B cell (primary cell): Measurements from ENCODE around the gene CD53. TPM values are rescaled to one million over a fixed set of nuclear protein-coding genes. Genes with fewer than 3 reads are reported as not detected.
"Not testable (repeated sequence)": the region's sequence is repeated elsewhere in the genome, so short reads cannot be mapped to it uniquely, and the experiment has no call there.

ENCODE experiments used
- ATAC-seq: fragments of 200-7000 bp; cut with Tn5 transposase; one replicate; pipeline ENCODE4 v1.10.0; 2021; ENCODE audit warnings: low read depth, mild to moderate bottlenecking, moderate number of reproducible peaks, moderate library complexity
- CTCF ChIA-PET: fragments of 350-600 bp; sonication (Branson Sonifier 250); formaldehyde crosslinking; loops from one replicate; lab custom pipeline; 2021; ENCODE audit warnings: antibody characterized with exemption, inconsistent platforms; lab: Charles Lee
- POLR2A ChIA-PET: fragments of 350-600 bp; sonication (Branson Sonifier 250); formaldehyde crosslinking; loops from one replicate; lab custom pipeline; 2021; ENCODE audit warnings: antibody characterized with exemption; lab: Charles Lee
- DNase-seq: peaks from one replicate; pipeline ENCODE4 v3.0.0; 2013
- H2AFZ ChIP-seq: 2 replicates; pipeline ENCODE4 v1.6.1; 2012; ENCODE audit warnings: mild to moderate bottlenecking, low read depth, low read length; ENCODE audit not compliant: insufficient read depth, poor library complexity, severe bottlenecking
- H3K27ac ChIP-seq, 2 donors: 1 replicate in 1 of 2; 2 replicates in 1 of 2; pipeline ENCODE4 v1.5.1; 2012 to 2013; ENCODE audit warnings: low read length in 2 of 2, mild to moderate bottlenecking in 2 of 2, moderate library complexity in 1 of 2
- H3K27me3 ChIP-seq, 4 experiments: fragments of 200-600 bp in 1 of 4; sonication (generic) in 1 of 4; replicated peaks in 1 of 4; 1 replicate in 2 of 4; 2 replicates in 2 of 4; pipeline versions ENCODE4 v1.6.1 to v1.7.0; 2013 to 2016; ENCODE audit warnings: low read length in 3 of 4, mild to moderate bottlenecking in 2 of 4, mixed read lengths in 1 of 4, moderate library complexity in 1 of 4; ENCODE audit not compliant: insufficient read depth in 4 of 4, control insufficient read depth in 3 of 4; ENCODE audit errors: control extremely low read depth in 1 of 4
- H3K36me3 ChIP-seq, 2 experiments: replicated peaks in 1 of 2; 1 replicate in 1 of 2; 2 replicates in 1 of 2; pipeline versions ENCODE4 v1.6.1 to v1.7.1; 2013; ENCODE audit warnings: low read length in 1 of 2; ENCODE audit not compliant: insufficient read depth in 2 of 2, control insufficient read depth in 1 of 2; ENCODE audit errors: control extremely low read depth in 1 of 2, extremely low read depth in 1 of 2
- H3K4me1 ChIP-seq, 2 donors: fragments of 200-600 bp in 1 of 2; sonication (generic) in 1 of 2; 1 replicate in 1 of 2; 2 replicates in 1 of 2; pipeline versions ENCODE4 v1.5.1 to v1.6.1; 2013 to 2017; ENCODE audit warnings: low read length in 2 of 2; ENCODE audit not compliant: control insufficient read depth in 2 of 2, insufficient read depth in 2 of 2
- H3K4me2 ChIP-seq: replicated peaks from 2 replicates; pipeline ENCODE3; 2012; ENCODE audit warnings: mild to moderate bottlenecking, low read depth, low read length; ENCODE audit not compliant: poor library complexity, severe bottlenecking
- H3K4me3 ChIP-seq, 5 experiments: fragments of 200-600 bp in 1 of 5; sonication (generic) in 1 of 5; 1 replicate in 3 of 5; 2 replicates in 2 of 5; pipeline versions ENCODE4 v1.5.1 to v1.7.0; 2011 to 2016; ENCODE audit warnings: low read length in 4 of 5, mild to moderate bottlenecking in 4 of 5, low read depth in 2 of 5, control low read depth in 1 of 5, moderate library complexity in 1 of 5; ENCODE audit not compliant: insufficient read depth in 1 of 5; ENCODE audit errors: control extremely low read depth in 1 of 5, extremely low read depth in 1 of 5
- H3K79me2 ChIP-seq: fragments of 200-600 bp; sonication (generic); one replicate; pipeline ENCODE4 v1.6.0; 2016; ENCODE audit warnings: low read length; ENCODE audit not compliant: control insufficient read depth, insufficient read depth
- H3K9ac ChIP-seq: fragments of 200-600 bp; sonication (generic); 2 replicates; pipeline ENCODE4 v1.6.1; 2017; ENCODE audit warnings: mild to moderate bottlenecking, low read length, moderate library complexity
- H3K9me3 ChIP-seq, 3 donors: one replicate each; pipeline versions ENCODE4 v1.6.1 to v1.7.1; 2013; ENCODE audit warnings: low read length in 2 of 3; ENCODE audit not compliant: control insufficient read depth in 2 of 3, insufficient read depth in 1 of 3; ENCODE audit errors: control extremely low read depth in 1 of 3
- H4K20me1 ChIP-seq: 2 replicates; pipeline ENCODE4 v1.6.0; 2012; ENCODE audit warnings: mild to moderate bottlenecking, low read length; ENCODE audit not compliant: insufficient read depth, control insufficient read depth, poor library complexity, severe bottlenecking
- H3K27ac Mint-ChIP-seq: one replicate; pipeline ENCODE4 v1.8.0; 2021; ENCODE audit warnings: mixed read lengths
- H3K27me3 Mint-ChIP-seq: one replicate; pipeline ENCODE4 v1.8.0; 2021; ENCODE audit warnings: mixed read lengths
- H3K4me1 Mint-ChIP-seq: one replicate; pipeline ENCODE4 v1.8.0; 2021; ENCODE audit warnings: mixed read lengths
- H3K4me3 Mint-ChIP-seq: one replicate; pipeline ENCODE4 v1.8.0; 2021; ENCODE audit warnings: mixed read lengths
- H3K9me3 Mint-ChIP-seq: one replicate; pipeline ENCODE4 v1.8.0; 2022; ENCODE audit warnings: mixed read lengths; ENCODE audit not compliant: insufficient read depth
- EZH2 ChIP-seq: IDR thresholded peaks from 2 replicates; pipeline ENCODE4 v1.6.1; 2012; ENCODE audit warnings: borderline replicate concordance, low read depth, mild to moderate bottlenecking, moderate library complexity, low read length; ENCODE audit not compliant: insufficient read depth, poor library complexity, severe bottlenecking
- WGBS: methylation state at CpG from one replicate; pipeline ENCODE4 v1.1.5; 2013; ENCODE audit warnings: missing lambda C conversion rate; ENCODE audit not compliant: insufficient coverage; 5-methylcytosine and 5-hydroxymethylcytosine counted together
- intact Hi-C: fragments of 100-400 bp; cut with micrococcal nuclease; formaldehyde crosslinking; loops from one replicate; pipeline ENCODE4 v1.10.0; 2022
- polyA plus RNA-seq: library from polyadenylated mRNA; depleted of rRNA; stranded (reverse); fragments of >200 nt; gene quantifications from 2 replicates; pipeline ENCODE4 v1.2.3, GENCODE V29; 2012
- total RNA-seq, 2 donors: library from RNA; stranded (reverse); fragments of 120-200 nt in 1 of 2; gene quantifications; 1 replicate in 1 of 2; 2 replicates in 1 of 2; pipeline versions ENCODE4 v1.2.3 to v1.2.4, GENCODE V29; 2013 to 2022
- TF ChIP-seq, protein P1 (sequence below): fragments of 200-600 bp; IDR thresholded peaks from one replicate; pipeline ENCODE4 v1.8.0; 2022; ENCODE audit warnings: antibody characterized with exemption, mild to moderate bottlenecking

Gene CD53
- total and polyA plus RNA-seq, 2 donors (not counting 1 experiment from before 2014, with no cell fraction given): 490 to 1,010 TPM

DNA sequence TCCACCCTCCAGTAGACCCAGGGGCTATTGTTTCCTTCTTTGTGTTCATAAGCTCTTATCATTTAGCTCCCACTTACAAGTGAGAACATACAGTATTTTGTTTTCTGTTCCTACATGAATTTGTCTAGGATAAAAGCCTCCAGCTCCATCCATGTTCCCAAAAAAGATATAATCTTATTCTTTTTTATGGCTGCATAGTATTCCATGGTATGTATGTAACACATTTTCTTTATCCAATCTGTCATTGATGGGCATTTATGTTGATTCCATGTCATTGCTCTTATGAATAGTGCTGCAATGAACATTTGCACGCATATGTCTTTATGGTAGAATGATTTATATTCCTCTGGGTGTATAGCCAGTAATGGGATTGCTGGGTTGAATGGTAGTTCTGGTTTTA, 11.0 kb upstream of the CD53 start:
- Mint-ChIP-seq H3K9me3 (peaks cover 14% of the 10 kb centered on the region), H3K4me1 (peaks cover 66% of the 10 kb centered on the region), H3K27ac (peak overlapping the region; percentile 56)
- WGBS: no CpG with 5 or more reads among the region's 1 CpG
- DNase-seq, H3K4me3 Mint-ChIP-seq, intact Hi-C loops, H4K20me1 ChIP-seq, H3K36me3 ChIP-seq, H2AFZ ChIP-seq, ATAC-seq, H3K9ac ChIP-seq, H3K4me3 ChIP-seq, H3K27ac ChIP-seq, H3K27me3 Mint-ChIP-seq, H3K4me2 ChIP-seq, H3K27me3 ChIP-seq: not testable (repeated sequence)
- peaks cover 0 to 13% (median 5%) of the 10 kb centered on the region in 3 donors for H3K9me3 ChIP-seq
- H3K4me1 ChIP-seq: peaks cover 20 to 34% of the 10 kb centered on the region in 2 donors
- ChIA-PET POLR2A (interaction anchor here (1.3 to 2.1 kb wide), 2 partner anchors 10 to 11 kb away, joined by 3 to 8 read pairs; partner anchors contain the start of gene CD53), CTCF (interaction anchor here (0.6 to 1.7 kb wide), 4 partner anchors 9 to 98 kb away, joined by 3 to 6 read pairs (median 3); no protein-coding TSS in a partner anchor)
- peaks cover 66% of the 10 kb centered on the region for H3K79me2 ChIP-seq

GRCh38 chr1:110864287-110864686, 8.7 kb upstream of the CD53 start:
- no peak overlapping the region for H3K9ac ChIP-seq
- POLR2A ChIA-PET: interaction anchor here (0.7 kb wide), 1 partner anchor 300 kb away, joined by 4 read pairs; no protein-coding TSS in a partner anchor
- H3K79me2 ChIP-seq: peaks cover 82% of the 10 kb centered on the region
- H3K27me3 ChIP-seq: no peaks in the 10 kb centered on the region
- H3K4me2 ChIP-seq: no peak overlapping the region
- no peak overlapping the region for H3K4me3 Mint-ChIP-seq
- no peaks in the 10 kb centered on the region for H3K36me3 ChIP-seq
- peaks cover 72% of the 10 kb centered on the region for H3K4me1 Mint-ChIP-seq
- ATAC-seq: no peak
- no peaks in the 10 kb centered on the region for H3K27me3 Mint-ChIP-seq
- CTCF ChIA-PET: interaction anchor here (1.3 to 1.5 kb wide), 4 partner anchors 8 to 244 kb away, joined by 3 to 5 read pairs (median 4); partner anchors contain the start of gene CD53
- no peak overlapping the region for H3K27ac ChIP-seq
- DNase-seq: no peak
- 11% methylated on average over 1 of the region's 1 CpG for WGBS
- no peak overlapping the region for H2AFZ ChIP-seq
- no peak for TF ChIP-seq EZH2
- TF ChIP-seq, protein P1, sequence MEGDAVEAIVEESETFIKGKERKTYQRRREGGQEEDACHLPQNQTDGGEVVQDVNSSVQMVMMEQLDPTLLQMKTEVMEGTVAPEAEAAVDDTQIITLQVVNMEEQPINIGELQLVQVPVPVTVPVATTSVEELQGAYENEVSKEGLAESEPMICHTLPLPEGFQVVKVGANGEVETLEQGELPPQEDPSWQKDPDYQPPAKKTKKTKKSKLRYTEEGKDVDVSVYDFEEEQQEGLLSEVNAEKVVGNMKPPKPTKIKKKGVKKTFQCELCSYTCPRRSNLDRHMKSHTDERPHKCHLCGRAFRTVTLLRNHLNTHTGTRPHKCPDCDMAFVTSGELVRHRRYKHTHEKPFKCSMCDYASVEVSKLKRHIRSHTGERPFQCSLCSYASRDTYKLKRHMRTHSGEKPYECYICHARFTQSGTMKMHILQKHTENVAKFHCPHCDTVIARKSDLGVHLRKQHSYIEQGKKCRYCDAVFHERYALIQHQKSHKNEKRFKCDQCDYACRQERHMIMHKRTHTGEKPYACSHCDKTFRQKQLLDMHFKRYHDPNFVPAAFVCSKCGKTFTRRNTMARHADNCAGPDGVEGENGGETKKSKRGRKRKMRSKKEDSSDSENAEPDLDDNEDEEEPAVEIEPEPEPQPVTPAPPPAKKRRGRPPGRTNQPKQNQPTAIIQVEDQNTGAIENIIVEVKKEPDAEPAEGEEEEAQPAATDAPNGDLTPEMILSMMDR: no peak
- intact Hi-C loops: no loop called here
- no peaks in the 10 kb centered on the region for H4K20me1 ChIP-seq
- peaks cover 16% of the 10 kb centered on the region for H3K9me3 Mint-ChIP-seq
- H3K27ac Mint-ChIP-seq: no peak overlapping the region
- peaks cover 15 to 19% of the 10 kb centered on the region in 2 donors for H3K4me1 ChIP-seq
- peaks cover 0 to 13% (median 5%) of the 10 kb centered on the region in 3 donors for H3K9me3 ChIP-seq
- no peak overlapping the region for H3K4me3 ChIP-seq
